ENCODE measurements around the gene COG1. TPM values are rescaled to one million over a fixed set of nuclear protein-coding genes. Genes with fewer than 3 reads are reported as not detected.

The COG1 gene
- total and polyA plus RNA-seq, 9 of the 15 experiments (the other 6 are each of a cell fraction or from before 2014, with no cell fraction given): 9.5 to 26.8 (median 12.9) TPM

- ATAC-seq (no peak), FAIRE-seq (no peak), DNase-seq (ENCODE audit: extremely low read depth in 1 of 4, low spot score in 3 of 4) (no peak)
- in situ Hi-C loops (cut with MboI): no loop called here
- H3K27ac ChIP-seq (ENCODE audit: extremely low read depth, low read depth, low read length): no peak overlapping the region
- 0 out of 2 replicates have a peak, but pooled peaks cover 3% of the 10 kb centered on the region for H4K20me1 ChIP-seq (replicated peaks; ENCODE audit: control insufficient read depth, insufficient read depth, low read length)
- H3K9me3 ChIP-seq (replicated peaks; ENCODE audit: control insufficient read depth, insufficient read depth, low read depth, low read length): no peaks in the 10 kb centered on the region
- H2AFZ ChIP-seq (ENCODE audit: low read depth, low read length): no peak overlapping the region
- no peak for TF ChIP-seq C11orf30 (IDR thresholded peaks at IDR 0.05; ENCODE audit: low read depth)
- TF ChIP-seq NFRKB (IDR thresholded peaks at IDR 0.05; ENCODE audit: low read depth): no peak
- TF ChIP-seq CBX5 (IDR thresholded peaks at IDR 0.05; ENCODE audit: borderline replicate concordance, low read depth): no peak
- no peak for TF ChIP-seq E4F1 (CRISPR knock-in tag; IDR thresholded peaks at IDR 0.05; ENCODE audit: borderline replicate concordance)
- TF ChIP-seq MAX (CRISPR knock-in tag; IDR thresholded peaks at IDR 0.05): no peak
- no peak overlapping the region for H3K4me3 ChIP-seq
- ChIA-PET POLR2A (interaction anchor here (0.9 to 1.3 kb wide), 3 partner anchors 12 to 126 kb away, joined by 3 to 4 read pairs (median 3); partner anchors contain the start of gene CPSF4L), CTCF (ENCODE audit: low intra/inter-chr PET ratio) (interaction anchor here (0.9 to 1.9 kb wide), 3 partner anchors 39 to 522 kb away, joined by 3 to 9 read pairs (median 4); no protein-coding TSS in a partner anchor)
- intact Hi-C loops (cut with micrococcal nuclease): no loop called here
- H3K4me2 ChIP-seq (ENCODE audit: insufficient read depth, low read length): no peak overlapping the region
- no peaks in the 10 kb centered on the region for H3K79me2 ChIP-seq (ENCODE audit: control insufficient read depth, insufficient read depth, low read length)
- no peaks in the 10 kb centered on the region for H3K4me1 ChIP-seq (replicated peaks in 1 of 2; ENCODE audit: control insufficient read depth in 2 of 2, insufficient read depth in 2 of 2, low read length in 2 of 2)
- BruUV-seq (replicated peaks): no TSS peak
- peaks cover 4 to 9% of the 10 kb centered on the region in 2 experiments; a peak in 4 of 5 replicates for H3K27me3 ChIP-seq (ENCODE audit: control insufficient read depth in 2 of 2, insufficient read depth in 2 of 2, low read length in 2 of 2)
- WGBS (ENCODE audit: insufficient coverage, low coverage, missing lambda C conversion rate): 89% methylated on average over 10 of the region's 10 CpGs
- H3K9ac ChIP-seq (ENCODE audit: insufficient read depth in 1 of 2, low read depth in 2 of 2, low read length in 2 of 2): no peak overlapping the region
- peaks cover 32% of the 10 kb centered on the region; the same call in 2 of the 3 replicates for H3K36me3 ChIP-seq (ENCODE audit: control insufficient read depth, insufficient read depth, low read length)
- no peaks in the 10 kb centered on the region for H3K9me1 ChIP-seq (ENCODE audit: control insufficient read depth, insufficient read depth, low read length)
Measured at GRCh38 chr17:73248532-73248931, 55.7 kb downstream of the COG1 start.

All from K562 (cell line).